Body of pancreas (tissue), 4 donors: ENCODE data around the gene TEF. TPM values are rescaled to one million over a fixed set of nuclear protein-coding genes. Genes with fewer than 3 reads are reported as not detected.

Source experiments
- ATAC-seq: fragments of 150-250 bp; one replicate; pipeline ENCODE4 v1.9.1; 2016
- DNase-seq, 4 donors: peaks; one replicate each; pipeline ENCODE4 v3.0.0-alpha.2; 2019
- H3K27ac ChIP-seq, 4 donors: fragments of 200-600 bp; sonication (generic); 1 replicate in 3 of 4; 2 replicates in 1 of 4; pipeline versions ENCODE4 v1.5.1 to v1.6.1; 2016 to 2019; ENCODE audit warnings: mild to moderate bottlenecking in 1 of 4, mixed read lengths in 1 of 4, moderate library complexity in 1 of 4
- H3K27me3 ChIP-seq, 2 donors: fragments of 200-600 bp; sonication (generic); one replicate each; pipeline ENCODE4 v1.6.0; 2016; ENCODE audit warnings: mild to moderate bottlenecking in 1 of 2
- H3K36me3 ChIP-seq, 2 donors: fragments of 200-600 bp; sonication (generic); replicated peaks in 1 of 2; 2 replicates each; pipeline ENCODE4 v1.5.1; 2016; ENCODE audit warnings: low read depth in 2 of 2; ENCODE audit not compliant: insufficient read depth in 1 of 2
- H3K4me1 ChIP-seq: fragments of 200-600 bp; sonication (generic); one replicate; pipeline ENCODE4 v1.6.0; 2016
- H3K4me3 ChIP-seq, 2 donors: fragments of 200-600 bp; sonication (generic); 1 replicate in 1 of 2; 2 replicates in 1 of 2; pipeline ENCODE4 v1.5.1; 2016 to 2019
- H3K9me3 ChIP-seq, 3 donors: fragments of 200-600 bp; sonication (generic); 1 replicate in 2 of 3; 2 replicates in 1 of 3; pipeline ENCODE4 v1.5.1; 2016
- CTCF ChIP-seq, 7 experiments: fragments of 450-650 bp in 4 of 7; fragments of 200-600 bp in 3 of 7; sonication (generic) in 3 of 7; IDR thresholded peaks; one replicate each; pipeline ENCODE4 v1.5.1; 2016 to 2019; ENCODE audit warnings: antibody characterized with exemption in 7 of 7
- POLR2A ChIP-seq, 3 donors: fragments of 450-650 bp; IDR thresholded peaks; one replicate each; pipeline ENCODE4 v1.6.1; 2016; ENCODE audit warnings: antibody characterized with exemption in 3 of 3, mild to moderate bottlenecking in 2 of 3
- WGBS, 2 donors: methylation state at CpG; one replicate each; pipeline ENCODE4 v1.1.5; 2017; 5-methylcytosine and 5-hydroxymethylcytosine counted together
- intact Hi-C: fragments of 100-400 bp; cut with DNase I; formaldehyde crosslinking; loops from one replicate; pipeline ENCODE4 v1.15.1; 2023
- total RNA-seq, 2 donors: library from RNA; depleted of rRNA; stranded (reverse); fragments of >200 nt; gene quantifications; one replicate each; pipeline ENCODE4 v1.1.0, GENCODE V29; 2016

TEF gene
- total RNA-seq, 2 donors from 2014 or later, result 10.9 to 29.0 TPM

GRCh38 chr22:41341990-41342389 is 39.8 kb upstream of the TEF start:
- H3K36me3 ChIP-seq, result peaks cover 0 to 19% of the 10 kb centered on the region in 2 donors
- H3K9me3 ChIP-seq, result no peaks in the 10 kb centered on the region
- ATAC-seq, result no peak
- intact Hi-C loops, result no loop called here
- H3K4me3 ChIP-seq, result no peak overlapping the region
- H3K27ac ChIP-seq, result no peak overlapping the region
- WGBS, 2 donors, result 98 to 100% methylated on average over 2 to 3 of the region's 3 CpGs
- no peak for DNase-seq
- TF ChIP-seq CTCF (IDR thresholded peaks at IDR 0.05) (no peak), POLR2A (IDR thresholded peaks at IDR 0.05) (no peak)
- H3K4me1 ChIP-seq, result no peaks in the 10 kb centered on the region
- H3K27me3 ChIP-seq, result no peaks in the 10 kb centered on the region

GRCh38 chr22:41343300-41343699 is 38.4 kb upstream of the TEF start:
- intact Hi-C loops, result no loop called here
- 87 to 96% methylated on average over 3 to 18 of the region's 18 CpGs for WGBS, 2 donors
- H3K4me3 ChIP-seq, result no peak overlapping the region
- H3K36me3 ChIP-seq, result peaks cover 0 to 22% of the 10 kb centered on the region in 2 donors
- no peaks in the 10 kb centered on the region for H3K9me3 ChIP-seq
- H3K27me3 ChIP-seq, result no peaks in the 10 kb centered on the region
- DNase-seq (no peak), ATAC-seq (no peak)
- H3K27ac ChIP-seq, result no peak overlapping the region
- H3K4me1 ChIP-seq, result no peaks in the 10 kb centered on the region
- TF ChIP-seq CTCF (IDR thresholded peaks at IDR 0.05), result no peak
- TF ChIP-seq POLR2A (IDR thresholded peaks at IDR 0.05), result no peak

- ATAC-seq (no peak), DNase-seq (no peak)
- peaks cover 1 to 25% of the 10 kb centered on the region in 2 donors for H3K36me3 ChIP-seq
- no peaks in the 10 kb centered on the region for H3K9me3 ChIP-seq
- H3K4me1 ChIP-seq, result no peaks in the 10 kb centered on the region
- WGBS, 2 donors, result 98 to 99% methylated on average over 8 to 9 of the region's 9 CpGs
- no peak overlapping the region for H3K27ac ChIP-seq
- TF ChIP-seq CTCF (IDR thresholded peaks at IDR 0.05) (no peak), POLR2A (IDR thresholded peaks at IDR 0.05) (no peak)
- H3K27me3 ChIP-seq, result no peaks in the 10 kb centered on the region
- no peak overlapping the region for H3K4me3 ChIP-seq
- intact Hi-C loops, result no loop called here
Observed at GRCh38 chr22:41343717-41344116, 38.0 kb upstream of the TEF start.

- WGBS, 2 donors, result 92 to 94% methylated on average over 11 of the region's 11 CpGs
- peaks cover 7 to 26% of the 10 kb centered on the region in 2 donors for H3K36me3 ChIP-seq
- no peak for ATAC-seq
- no peak overlapping the region for H3K27ac ChIP-seq
- TF ChIP-seq POLR2A (IDR thresholded peaks at IDR 0.05) (no peak), CTCF (IDR thresholded peaks at IDR 0.05) (no peak)
- H3K4me3 ChIP-seq, result no peak overlapping the region
- no peak for DNase-seq
- H3K9me3 ChIP-seq, result no peaks in the 10 kb centered on the region
- H3K4me1 ChIP-seq, result no peaks in the 10 kb centered on the region
- no peaks in the 10 kb centered on the region for H3K27me3 ChIP-seq
- intact Hi-C loops, result no loop called here
Observed at GRCh38 chr22:41344189-41344788, 37.5 kb upstream of the TEF start.

GRCh38 chr22:41345807-41346335 is 35.9 kb upstream of the TEF start:
- no peak overlapping the region for H3K4me3 ChIP-seq
- H3K27ac ChIP-seq, result no peak overlapping the region
- no peak for TF ChIP-seq CTCF (IDR thresholded peaks at IDR 0.05)
- TF ChIP-seq POLR2A (IDR thresholded peaks at IDR 0.05), result no peak
- no peaks in the 10 kb centered on the region for H3K4me1 ChIP-seq
- DNase-seq, result no peak
- H3K9me3 ChIP-seq, result no peaks in the 10 kb centered on the region
- 87 to 94% methylated on average over 6 to 16 of the region's 24 CpGs for WGBS, 2 donors
- ATAC-seq, result no peak
- intact Hi-C loops, result no loop called here
- no peaks in the 10 kb centered on the region for H3K27me3 ChIP-seq
- peaks cover 8 to 32% of the 10 kb centered on the region in 2 donors for H3K36me3 ChIP-seq
